ENCODE data around the gene NUDCD3. TPM values are rescaled to one million over a fixed set of nuclear protein-coding genes. Genes with fewer than 3 reads are reported as not detected.

The NUDCD3 gene
- total RNA-seq, 1 donor, result 47.1 TPM

DNA sequence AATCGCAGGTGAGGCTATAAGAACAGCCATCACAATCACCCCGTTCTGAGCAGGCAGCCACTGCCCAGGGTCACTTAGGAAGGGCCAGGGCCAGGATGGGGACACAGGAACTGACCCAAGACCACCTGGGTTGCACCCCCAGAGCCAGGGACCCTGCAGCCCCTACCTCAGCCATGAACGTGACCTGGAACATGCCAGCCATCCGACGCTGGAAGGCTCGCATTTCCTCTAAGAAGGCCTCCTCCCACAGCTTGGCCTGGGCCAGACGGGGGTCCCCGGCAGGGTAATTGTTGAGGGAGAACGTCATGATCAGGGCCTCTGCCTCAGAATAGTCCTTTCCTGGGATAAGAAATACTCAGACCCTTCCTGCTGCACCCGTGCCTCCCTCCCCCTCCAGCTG, 45.6 kb upstream of the NUDCD3 start:
- H3K4me3 ChIP-seq (ENCODE audit: low read depth, low read length), result no peak overlapping the region
- TF ChIP-seq, protein P1, sequence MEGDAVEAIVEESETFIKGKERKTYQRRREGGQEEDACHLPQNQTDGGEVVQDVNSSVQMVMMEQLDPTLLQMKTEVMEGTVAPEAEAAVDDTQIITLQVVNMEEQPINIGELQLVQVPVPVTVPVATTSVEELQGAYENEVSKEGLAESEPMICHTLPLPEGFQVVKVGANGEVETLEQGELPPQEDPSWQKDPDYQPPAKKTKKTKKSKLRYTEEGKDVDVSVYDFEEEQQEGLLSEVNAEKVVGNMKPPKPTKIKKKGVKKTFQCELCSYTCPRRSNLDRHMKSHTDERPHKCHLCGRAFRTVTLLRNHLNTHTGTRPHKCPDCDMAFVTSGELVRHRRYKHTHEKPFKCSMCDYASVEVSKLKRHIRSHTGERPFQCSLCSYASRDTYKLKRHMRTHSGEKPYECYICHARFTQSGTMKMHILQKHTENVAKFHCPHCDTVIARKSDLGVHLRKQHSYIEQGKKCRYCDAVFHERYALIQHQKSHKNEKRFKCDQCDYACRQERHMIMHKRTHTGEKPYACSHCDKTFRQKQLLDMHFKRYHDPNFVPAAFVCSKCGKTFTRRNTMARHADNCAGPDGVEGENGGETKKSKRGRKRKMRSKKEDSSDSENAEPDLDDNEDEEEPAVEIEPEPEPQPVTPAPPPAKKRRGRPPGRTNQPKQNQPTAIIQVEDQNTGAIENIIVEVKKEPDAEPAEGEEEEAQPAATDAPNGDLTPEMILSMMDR (IDR thresholded peaks at IDR 0.05; ENCODE audit: insufficient read depth, low read length), result no peak
- DNase-seq (ENCODE audit: low read depth), result no peak

DNA sequence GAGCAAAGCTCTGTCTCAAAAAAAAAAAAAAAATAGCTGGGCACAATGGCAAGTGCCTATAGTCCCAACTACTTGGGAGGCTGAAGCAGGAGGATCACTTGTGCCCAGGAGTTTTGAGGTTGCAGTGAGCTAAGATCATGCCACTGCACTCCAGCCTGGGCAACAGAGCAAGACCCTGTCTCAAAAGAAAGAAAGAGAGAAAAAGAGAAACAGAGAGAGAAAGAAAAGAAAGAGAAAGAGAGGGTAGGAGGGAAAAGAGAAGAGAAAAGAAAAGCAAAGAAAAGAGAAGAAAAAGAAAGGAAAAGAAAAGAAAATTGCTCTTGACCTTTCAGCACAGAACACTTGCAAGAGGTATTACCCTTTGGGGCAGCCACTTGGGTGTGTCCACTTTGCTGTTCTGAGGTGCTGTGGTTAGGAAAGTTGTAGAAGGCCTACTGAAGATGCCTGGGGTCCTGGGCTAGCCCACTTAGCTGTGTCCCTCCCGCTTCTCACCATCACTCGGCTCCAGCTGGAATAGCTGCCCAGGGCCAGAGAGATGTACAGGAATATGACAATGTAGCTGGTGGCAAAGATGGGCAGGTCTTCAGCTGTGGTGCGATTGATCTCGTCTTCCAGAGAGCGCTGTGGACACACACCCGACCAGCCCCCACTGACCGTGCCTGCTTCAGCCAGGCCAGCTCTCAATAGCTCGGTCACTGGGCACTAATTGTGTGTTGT, 45.0 kb upstream of the NUDCD3 start:
- H3K4me3 ChIP-seq (ENCODE audit: low read depth, low read length), result no peak overlapping the region
- no peak for DNase-seq (ENCODE audit: low read depth)
- TF ChIP-seq, protein P1 (IDR thresholded peaks at IDR 0.05; ENCODE audit: insufficient read depth, low read length), result no peak

DNA sequence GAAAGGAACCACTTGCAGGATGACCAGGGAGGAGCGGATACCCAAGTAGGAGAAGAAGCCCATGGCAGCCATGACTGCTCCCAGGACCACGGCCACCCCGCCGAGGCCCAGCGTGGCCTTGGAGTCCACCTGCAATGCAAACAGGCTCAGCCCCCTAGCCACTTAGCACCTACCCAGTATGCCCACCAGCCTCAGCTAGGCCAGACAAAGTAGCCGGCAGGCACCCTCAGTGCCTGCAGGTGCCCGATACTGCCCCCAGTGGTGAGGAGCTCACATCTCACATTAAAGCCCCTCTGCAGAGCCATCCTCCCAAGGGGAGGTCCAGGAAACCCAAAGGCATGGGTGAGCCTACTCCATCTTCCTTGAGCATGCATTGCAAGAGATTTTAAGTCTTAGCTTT, 44.0 kb upstream of the NUDCD3 start:
- no peak overlapping the region for H3K4me3 ChIP-seq (ENCODE audit: low read depth, low read length)
- TF ChIP-seq, protein P1 (IDR thresholded peaks at IDR 0.05; ENCODE audit: insufficient read depth, low read length), result peak; percentile 47
- no peak for DNase-seq (ENCODE audit: low read depth)

DNA sequence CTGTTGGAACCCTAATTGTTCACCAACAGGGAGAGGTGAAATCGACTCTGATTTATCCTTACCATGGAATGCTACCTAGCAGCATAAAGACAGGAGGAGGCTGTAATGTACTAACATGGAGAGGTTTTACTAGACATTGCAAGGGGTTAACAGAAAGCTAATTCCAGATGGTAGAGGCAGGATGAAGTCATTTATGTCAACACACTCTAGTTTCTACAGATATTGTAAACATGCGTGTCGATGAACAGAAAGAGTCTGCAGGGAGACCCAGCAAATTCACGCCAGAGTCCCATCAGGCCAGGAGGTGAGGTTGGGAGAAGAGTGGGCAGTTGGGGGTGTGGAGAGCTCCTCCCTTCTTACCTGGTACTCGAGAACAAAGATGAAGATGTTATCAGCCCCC, 43.6 kb upstream of the NUDCD3 start:
- DNase-seq (ENCODE audit: low read depth), result no peak
- no peak overlapping the region for H3K4me3 ChIP-seq (ENCODE audit: low read depth, low read length)
- TF ChIP-seq, protein P1 (IDR thresholded peaks at IDR 0.05; ENCODE audit: insufficient read depth, low read length), result no peak

DNA sequence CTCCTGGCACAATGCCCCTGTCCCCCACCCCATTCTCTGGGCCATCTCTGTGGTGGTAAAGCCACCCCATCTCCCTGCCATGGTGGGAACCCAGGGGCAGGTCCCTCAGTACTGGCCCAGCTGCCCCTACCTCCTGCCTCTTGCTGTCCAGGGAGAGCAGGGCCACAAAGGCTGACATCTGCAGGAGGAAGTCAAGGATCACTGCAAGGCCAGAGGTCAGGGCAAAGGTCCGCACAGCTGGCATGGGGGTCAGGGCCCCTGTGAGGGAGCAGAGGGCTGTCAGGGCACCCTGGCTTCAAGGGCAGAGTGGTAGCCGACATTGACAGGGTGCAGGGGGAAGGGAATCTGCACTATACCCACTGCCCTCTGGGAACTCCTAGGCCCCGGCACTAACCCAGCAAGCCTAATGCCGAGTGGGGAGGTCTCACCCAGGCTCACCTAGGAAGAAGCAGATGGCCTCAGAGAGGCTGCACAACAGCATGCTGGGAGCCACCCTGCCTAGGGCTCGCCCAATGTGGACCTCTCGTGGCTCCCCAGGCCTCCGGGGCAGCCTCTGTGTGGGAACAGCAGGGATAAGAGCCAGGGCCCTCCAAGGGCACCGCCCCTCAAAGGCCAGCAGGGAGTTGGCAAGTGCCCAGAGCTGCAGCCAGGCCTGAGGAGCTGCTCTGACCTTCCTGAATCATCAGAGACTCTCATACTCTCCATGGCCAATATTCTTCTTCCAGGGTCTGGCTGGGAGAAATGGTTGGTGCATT, 43.0 kb upstream of the NUDCD3 start:
- TF ChIP-seq, protein P1 (IDR thresholded peaks at IDR 0.05; ENCODE audit: insufficient read depth, low read length), result no peak
- peak; percentile 36 for DNase-seq (ENCODE audit: low read depth)

DNA sequence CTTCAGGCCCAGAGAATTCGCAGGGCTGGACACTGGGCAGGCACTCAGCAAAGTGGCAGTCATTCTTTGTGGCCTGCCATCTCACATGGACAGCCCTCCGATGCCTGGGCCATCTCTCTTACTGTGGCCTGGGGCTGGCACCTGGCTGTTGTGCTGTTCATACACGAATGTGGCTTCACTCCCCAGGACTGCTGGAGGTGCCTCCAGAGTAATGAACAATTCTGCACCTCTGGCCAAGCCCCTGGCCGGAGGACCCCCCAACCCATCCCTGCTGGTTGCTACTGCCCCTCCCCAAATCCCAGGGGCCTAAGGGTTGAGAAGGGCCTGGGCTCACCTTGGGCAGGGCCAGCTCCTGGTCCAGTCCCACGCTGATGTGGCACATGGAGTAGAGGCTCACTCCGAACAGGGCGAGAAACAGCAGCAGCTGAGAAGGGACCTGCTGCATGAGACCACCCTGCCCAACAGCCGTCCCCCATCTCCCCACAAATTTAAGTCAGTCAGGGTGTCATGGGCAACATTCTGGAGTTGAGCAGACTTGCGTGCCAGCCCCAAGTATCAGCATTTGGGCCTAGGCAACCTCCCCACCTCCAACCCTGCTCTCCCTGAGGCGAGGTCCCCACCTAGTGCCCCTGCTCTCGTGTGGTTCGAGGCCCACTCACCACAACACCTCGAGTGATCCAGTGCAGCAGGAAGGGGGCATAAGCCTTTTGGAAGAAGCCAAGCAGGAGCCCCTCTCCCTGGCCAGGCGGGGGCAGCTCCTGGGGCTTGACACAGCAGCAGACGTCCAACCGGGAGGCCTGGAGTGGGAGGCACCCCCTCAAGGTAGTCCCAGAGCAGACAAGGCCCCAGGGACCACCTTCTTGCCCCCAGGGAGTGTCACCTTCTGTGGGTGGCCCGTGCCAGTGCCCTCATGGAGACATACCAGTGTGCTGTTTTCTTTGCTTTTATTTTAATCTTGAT, 41.2 kb upstream of the NUDCD3 start:
- TF ChIP-seq, protein P1 (IDR thresholded peaks at IDR 0.05; ENCODE audit: insufficient read depth, low read length), result no peak
- H3K4me3 ChIP-seq (ENCODE audit: low read depth, low read length), result no peak overlapping the region

More for the DNA sequence above, 43.0 kb upstream of the NUDCD3 start:
- H3K4me3 ChIP-seq (ENCODE audit: low read depth, low read length), result no peak overlapping the region

More for the DNA sequence above, 41.2 kb upstream of the NUDCD3 start:
- DNase-seq (ENCODE audit: low read depth), result no peak
